ENCODE results near the gene SFT2D1.

Gene SFT2D1

DNA sequence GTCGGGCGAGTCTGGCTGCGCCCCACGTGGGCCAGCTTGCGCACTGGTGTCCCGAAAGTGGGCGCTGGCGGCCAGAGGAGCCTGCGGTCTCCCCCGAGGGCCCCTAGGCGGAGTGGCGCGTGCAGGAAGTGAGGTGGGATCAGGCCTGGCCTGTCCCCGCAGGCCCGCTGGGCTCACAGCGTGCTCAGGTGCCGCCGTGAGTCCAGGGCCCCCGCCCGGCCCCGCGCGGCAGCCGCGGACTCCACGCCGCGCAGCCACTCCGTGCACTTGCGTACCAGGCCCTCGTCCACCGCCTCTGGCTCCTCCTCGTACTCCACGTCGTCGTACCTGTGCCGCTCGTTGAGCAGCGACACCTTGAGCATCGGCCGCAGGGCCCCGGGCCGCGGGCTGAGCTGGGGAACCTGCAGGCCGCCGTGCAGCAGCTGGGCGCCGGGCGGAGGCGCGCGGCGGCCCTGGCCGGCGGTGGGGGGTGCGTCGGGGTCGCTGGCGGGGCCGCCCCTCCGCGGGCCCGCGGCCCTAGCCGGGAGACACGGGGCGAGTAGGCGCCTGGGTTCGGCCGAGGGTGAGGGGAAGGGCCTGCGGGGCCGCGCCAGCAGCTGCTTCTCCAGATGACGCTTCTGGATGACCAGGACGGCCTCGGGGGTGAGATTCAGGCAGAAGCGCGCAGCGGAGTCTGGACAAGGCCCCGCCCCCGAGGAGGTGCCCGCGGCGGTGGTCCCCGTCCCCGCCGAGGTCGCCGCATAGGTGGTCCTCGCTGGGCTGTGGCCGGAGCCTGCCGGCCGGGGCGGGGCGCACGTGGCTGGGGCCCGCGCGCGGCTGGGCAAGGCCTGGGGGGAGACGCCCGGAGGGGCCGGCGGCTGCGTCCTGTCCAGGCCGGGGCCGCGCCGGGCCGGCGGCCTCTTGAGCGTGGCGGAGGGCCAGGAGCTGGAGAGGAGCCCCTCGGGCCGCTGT is 35.0 kb downstream of the SFT2D1 start:
- ATAC-seq (peak; percentile 37), DNase-seq (peak; percentile 14)

DNA sequence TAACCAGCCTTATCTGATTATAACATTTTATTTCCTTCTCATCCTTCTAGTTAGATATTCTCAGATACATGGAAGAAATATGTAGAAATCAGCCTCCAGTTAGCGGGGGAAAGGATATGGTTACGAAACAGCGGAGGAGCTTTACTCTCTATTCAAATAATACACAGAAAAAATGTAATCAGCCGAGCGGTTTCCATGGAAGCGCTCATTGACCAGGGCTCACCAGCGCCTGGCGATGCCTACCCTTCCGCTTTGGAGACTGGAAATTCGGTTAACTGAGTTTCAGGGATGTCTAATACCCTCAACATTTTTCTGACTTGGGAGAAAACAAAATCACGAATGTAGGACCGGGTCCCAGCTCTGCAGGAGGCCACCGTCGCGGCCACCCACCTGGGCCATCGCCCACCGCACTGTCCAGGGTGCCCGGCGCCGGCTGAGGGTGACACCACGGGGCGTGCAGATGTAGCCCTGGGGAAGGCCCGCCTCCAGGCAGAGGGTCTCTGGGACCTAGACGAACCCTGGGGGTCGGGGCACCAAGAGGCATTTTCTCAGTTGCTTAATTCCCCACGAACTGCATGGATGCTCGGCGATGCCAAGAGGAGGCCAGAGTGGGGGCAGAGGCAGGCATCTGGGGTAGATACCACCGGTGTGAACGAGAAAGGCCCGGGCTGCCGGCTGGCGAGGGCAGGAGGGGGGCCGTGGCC is 35.8 kb downstream of the SFT2D1 start:
- DNase-seq (no peak), ATAC-seq (no peak)

GRCh38 chr6:166305562-166306117 is 36.7 kb downstream of the SFT2D1 start:
- no peak for ATAC-seq

GRCh38 chr6:166304106-166304505 is 38.2 kb downstream of the SFT2D1 start:
- DNase-seq: no peak
- no peak for ATAC-seq

More at GRCh38 chr6:166305562-166306117, 36.7 kb downstream of the SFT2D1 start:
- DNase-seq: no peak

- no peak for ATAC-seq
Observed at GRCh38 chr6:166301611-166302529, 40.5 kb downstream of the SFT2D1 start.

GRCh38 chr6:166300357-166300987 is 41.9 kb downstream of the SFT2D1 start:
- no peak for DNase-seq

More at GRCh38 chr6:166301611-166302529, 40.5 kb downstream of the SFT2D1 start:
- no peak for DNase-seq

GRCh38 chr6:166297606-166298005 is 44.7 kb downstream of the SFT2D1 start:
- no peak for ATAC-seq
- no peak for DNase-seq

More at GRCh38 chr6:166300357-166300987, 41.9 kb downstream of the SFT2D1 start:
- no peak for ATAC-seq

DNA sequence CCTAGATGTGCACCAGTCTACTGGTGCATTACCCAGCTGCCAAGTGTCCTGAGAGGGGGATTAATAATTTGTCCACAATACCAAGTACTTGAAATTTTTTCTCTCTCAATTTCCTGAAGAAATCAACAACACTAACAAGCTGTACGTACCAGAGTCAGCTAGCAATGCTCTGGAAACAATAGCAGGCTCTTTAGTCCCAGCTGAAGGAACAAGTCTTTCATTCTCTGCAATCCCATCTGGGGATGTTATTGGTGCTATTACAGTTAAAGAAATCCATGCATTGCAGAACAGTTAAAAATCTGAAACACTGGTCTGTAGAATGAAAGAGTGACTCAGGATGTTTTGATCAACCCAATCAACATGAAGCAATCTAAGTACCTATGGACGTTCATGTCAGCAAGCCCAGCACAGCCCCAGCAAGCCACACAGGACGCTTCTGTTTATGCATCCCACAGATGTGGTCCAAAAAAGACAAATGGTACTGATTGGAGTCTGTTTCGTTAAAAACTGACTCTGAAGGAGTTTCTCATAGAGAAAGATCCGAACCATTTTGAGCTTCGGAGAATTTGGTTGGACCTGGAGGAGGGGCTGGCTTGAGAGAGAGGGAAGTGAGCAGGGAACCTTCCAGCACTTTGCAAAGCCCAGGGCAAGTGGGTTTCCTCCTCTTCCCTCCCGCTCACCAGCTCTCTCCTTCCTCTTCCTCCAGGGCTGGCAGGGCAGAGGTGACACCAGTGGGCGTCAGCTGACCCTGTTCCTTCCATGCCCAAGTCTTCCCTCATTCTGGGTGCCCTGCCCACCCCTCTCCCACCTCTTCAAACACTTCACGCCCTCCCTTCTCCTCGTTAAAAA is 46.1 kb downstream of the SFT2D1 start:
- ATAC-seq: no peak
- no peak for DNase-seq

DNA sequence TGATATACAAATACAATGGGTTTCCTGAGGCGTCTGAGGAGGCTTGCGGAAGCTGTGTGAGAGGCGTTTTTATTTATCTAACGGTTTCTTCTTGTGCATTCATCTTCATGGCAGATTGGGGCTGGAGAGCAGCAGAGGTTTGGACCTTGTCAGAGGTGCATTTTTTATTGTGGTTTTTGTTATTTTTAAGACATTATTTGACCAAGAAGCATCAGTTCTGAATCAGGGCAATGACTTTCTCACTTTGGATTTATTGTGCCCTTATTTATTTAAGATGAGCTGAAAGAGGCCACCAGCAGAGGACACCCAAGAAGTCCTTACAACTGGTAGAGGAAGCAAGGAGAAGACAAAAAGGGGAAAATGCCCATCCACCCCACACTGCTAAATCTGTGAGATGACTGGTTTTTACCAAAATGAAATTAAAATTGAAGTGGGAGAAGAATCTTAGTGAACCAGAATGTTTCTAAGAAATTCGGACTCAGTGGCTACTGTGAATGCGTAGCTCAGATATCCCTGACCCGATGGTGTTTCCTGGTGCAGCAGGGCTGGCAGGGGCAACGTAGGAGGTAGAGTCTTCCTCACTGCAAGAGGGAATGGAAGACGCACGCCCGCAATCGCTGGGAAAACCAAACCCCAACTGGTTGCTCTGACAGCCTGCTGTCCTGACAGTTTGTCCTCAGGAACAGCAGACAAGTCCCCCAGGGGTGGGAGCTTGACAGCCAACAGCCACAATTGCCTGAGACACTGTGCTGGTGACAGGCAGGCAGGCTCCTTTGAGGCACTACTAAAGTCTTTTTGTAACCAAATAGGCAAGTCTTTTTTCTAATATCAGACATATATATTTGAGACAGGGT is 48.4 kb downstream of the SFT2D1 start:
- DNase-seq (no peak), ATAC-seq (no peak)

DNA sequence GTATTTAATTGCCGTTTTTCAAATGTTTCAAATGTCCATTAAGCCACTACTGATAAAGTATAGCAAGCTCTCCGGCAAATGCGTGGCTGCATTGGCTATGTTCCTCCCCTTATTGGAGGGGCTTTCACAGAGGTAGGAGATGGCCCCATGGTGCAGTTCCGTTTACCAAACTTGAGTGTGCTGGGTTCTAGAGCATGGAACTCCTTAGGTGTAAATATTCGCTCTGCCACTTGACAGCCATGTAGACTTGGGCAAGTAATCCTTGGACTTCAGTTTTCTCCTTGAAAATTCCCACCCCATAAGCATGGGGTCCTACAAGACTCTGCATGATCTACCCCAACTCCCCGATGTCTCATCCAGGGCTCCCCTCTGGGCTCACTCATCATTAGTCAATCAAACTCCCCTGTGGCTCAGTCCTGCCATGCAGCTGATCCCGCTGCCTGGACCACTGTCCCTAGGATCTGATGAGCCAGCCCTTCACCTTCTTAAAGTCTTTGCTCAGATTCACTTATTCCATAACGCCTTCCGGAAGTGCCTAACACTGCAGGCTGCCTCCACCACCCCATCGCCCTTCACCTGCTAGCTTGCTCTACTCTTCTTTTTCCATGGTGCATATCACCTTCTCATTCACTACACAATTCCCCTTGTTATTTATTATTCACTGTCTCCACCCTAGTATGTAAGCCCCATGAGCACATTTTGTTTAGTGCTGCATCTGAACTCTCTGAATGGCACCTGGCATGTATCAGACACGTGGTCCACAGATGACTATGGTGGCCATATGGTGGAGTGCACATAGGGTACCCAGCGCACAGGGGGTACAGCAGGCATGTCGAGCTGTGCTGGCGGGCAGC is 52.9 kb downstream of the SFT2D1 start:
- DNase-seq (no peak), ATAC-seq (peak; percentile 22)

GRCh38 chr6:166286839-166287271 is 55.5 kb downstream of the SFT2D1 start:
- no peak for DNase-seq
- ATAC-seq: peak; percentile 29

DNA sequence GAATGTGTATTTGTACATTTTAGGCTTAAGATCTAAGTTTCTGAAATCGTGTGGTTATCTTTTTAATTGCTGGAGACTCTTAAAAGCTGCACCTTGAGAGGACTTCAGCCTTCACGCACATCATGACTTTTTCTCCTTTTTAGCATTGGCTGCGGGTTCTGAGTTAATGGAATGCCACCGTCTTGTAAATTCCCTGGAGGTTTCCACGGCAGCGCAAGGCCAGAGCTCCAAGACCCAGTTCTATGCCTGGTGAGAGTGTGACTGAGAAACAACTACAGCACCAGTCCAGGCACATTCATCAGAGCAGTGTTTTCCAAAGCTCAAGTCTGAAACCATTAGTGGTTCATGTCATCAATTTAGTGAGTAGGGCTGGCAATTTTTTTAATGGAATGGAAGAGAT is 57.1 kb downstream of the SFT2D1 start:
- ATAC-seq: no peak
- no peak for DNase-seq

DNA sequence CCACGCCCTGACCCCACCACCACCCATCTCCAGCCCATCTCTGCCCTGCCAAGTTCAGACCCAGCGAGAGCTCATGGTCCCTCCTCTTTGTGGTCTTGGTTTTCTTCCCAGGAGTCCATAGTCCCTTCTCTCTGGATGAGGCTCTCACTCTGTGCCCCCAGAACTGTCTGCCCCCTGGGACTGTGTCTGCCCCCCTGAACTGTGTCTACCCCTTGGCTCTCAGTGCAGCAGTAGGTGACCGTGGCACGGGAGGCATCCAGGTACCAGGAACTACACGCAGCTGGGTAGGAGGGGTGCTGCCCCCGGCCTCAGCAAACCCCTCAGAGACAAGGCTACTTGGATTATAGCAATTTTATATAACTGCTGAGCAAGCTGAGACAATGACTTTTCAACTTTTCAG is 57.7 kb downstream of the SFT2D1 start:
- no peak for ATAC-seq
- no peak for DNase-seq

DNA sequence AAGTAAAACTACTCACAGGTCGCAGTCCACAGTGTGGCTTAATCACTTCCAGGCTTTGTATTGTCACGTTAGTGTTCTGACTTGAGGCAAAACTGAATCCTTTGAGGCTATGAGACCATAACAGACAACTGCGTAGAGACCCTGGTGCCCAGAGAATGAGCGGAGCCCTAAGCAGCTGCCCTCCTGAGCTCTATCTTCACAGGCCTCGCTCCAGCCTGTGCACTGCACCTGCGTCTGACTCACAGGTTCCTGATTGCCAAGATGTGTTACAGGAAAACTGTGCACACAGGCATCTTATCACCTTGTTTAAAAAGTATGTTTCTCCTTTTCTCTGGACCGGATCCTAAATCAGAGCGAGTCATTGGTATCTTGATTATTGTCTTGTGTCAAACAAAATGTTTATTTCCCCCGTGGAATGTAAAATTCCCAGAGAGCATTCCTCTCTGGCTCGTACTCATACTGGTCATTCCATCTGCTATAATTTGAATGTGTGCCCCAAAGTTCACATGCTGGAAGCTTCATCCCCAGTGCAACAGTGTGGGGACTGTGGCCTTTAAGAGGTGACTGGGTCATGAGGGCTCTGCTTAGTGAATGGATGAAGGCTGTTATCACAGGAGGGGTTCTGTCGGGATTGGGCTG is 59.8 kb downstream of the SFT2D1 start:
- no peak for DNase-seq
- no peak for ATAC-seq

GRCh38 chr6:166281104-166281503 is 61.2 kb downstream of the SFT2D1 start:
- no peak for DNase-seq
- no peak for ATAC-seq

DNA sequence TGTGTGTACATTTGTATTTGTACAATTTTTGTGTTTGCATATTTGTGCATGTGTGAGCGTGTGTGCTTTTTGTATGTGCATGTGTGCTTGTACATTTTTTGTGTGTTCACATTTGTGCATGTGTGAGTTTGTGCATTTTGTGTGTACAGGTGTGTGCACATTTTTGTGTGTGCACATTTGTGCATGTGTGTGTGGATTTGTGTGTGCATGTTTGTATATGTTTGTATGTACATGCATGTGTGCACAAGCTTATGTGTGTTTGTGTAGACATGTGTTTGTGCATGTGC is 63.0 kb downstream of the SFT2D1 start:
- DNase-seq (no peak), ATAC-seq (no peak)

GRCh38 chr6:166278579-166279392 is 63.6 kb downstream of the SFT2D1 start:
- no peak for DNase-seq

More at GRCh38 chr6:166278579-166279392, 63.6 kb downstream of the SFT2D1 start:
- no peak for ATAC-seq

Measured in stimulated activated naive CD8-positive, alpha-beta T cell treated with anti-CD3 and anti-CD28 coated beads, Interleukin-15, Interleukin-2, amounts not matched to agents 100 U/mL and 50 U/mL, for 24 hours (primary cell).